Tibial nerve (tissue), 4 donors: Measurements from ENCODE around the gene CPNE7. TPM values are rescaled to one million over a fixed set of nuclear protein-coding genes. Genes with fewer than 3 reads are reported as not detected.

Source experiments
- DNase-seq, 2 donors: peaks; one replicate each; pipeline ENCODE4 v3.0.0-alpha.2; 2019; ENCODE audit warnings: low spot score in 2 of 2
- H3K27ac ChIP-seq, 4 donors: fragments of 200-600 bp; sonication (generic) in 3 of 4; one replicate each; pipeline ENCODE4 v1.5.1; 2017 to 2019; ENCODE audit warnings: mild to moderate bottlenecking in 1 of 4
- H3K27me3 ChIP-seq, 2 donors: fragments of 200-600 bp; sonication (generic) in 1 of 2; one replicate each; pipeline versions ENCODE4 v1.5.1 to v1.6.0; 2017 to 2019
- H3K36me3 ChIP-seq, 3 donors: fragments of 200-600 bp; sonication (generic); one replicate each; pipeline ENCODE4 v1.5.1; 2018 to 2019
- H3K4me1 ChIP-seq, 4 donors: fragments of 200-600 bp; sonication (generic) in 3 of 4; one replicate each; pipeline ENCODE4 v1.5.1; 2017 to 2019
- H3K4me3 ChIP-seq, 4 donors: fragments of 200-600 bp; sonication (generic) in 3 of 4; one replicate each; pipeline ENCODE4 v1.5.1; 2017 to 2019; ENCODE audit warnings: mild to moderate bottlenecking in 1 of 4, moderate library complexity in 1 of 4
- H3K9me3 ChIP-seq, 4 donors: fragments of 200-600 bp; sonication (generic) in 3 of 4; one replicate each; pipeline ENCODE4 v1.5.1; 2017 to 2019
- EP300 ChIP-seq, 2 donors: sonication (generic); formaldehyde crosslinking; IDR thresholded peaks; one replicate each; pipeline ENCODE4 v1.6.1; 2017; ENCODE audit warnings: antibody characterized with exemption in 2 of 2, mild to moderate bottlenecking in 1 of 2
- POLR2A ChIP-seq, 2 donors: fragments of 450-650 bp; IDR thresholded peaks; one replicate each; pipeline ENCODE4 v1.6.1; 2017; ENCODE audit warnings: antibody characterized with exemption in 2 of 2, mild to moderate bottlenecking in 2 of 2, moderate library complexity in 2 of 2
- WGBS, 2 donors: methylation state at CpG; one replicate each; pipeline ENCODE4 v1.1.5; 2018; 5-methylcytosine and 5-hydroxymethylcytosine counted together
- total RNA-seq, 4 donors: library from RNA; depleted of rRNA; stranded (reverse); fragments of >200 nt; gene quantifications; one replicate each; pipeline ENCODE4 v1.1.0, GENCODE V29; 2016
- TF ChIP-seq, protein P1 (sequence below), 5 experiments: fragments of 200-600 bp in 3 of 5; fragments of 450-650 bp in 2 of 5; sonication (generic) in 3 of 5; IDR thresholded peaks; one replicate each; pipeline ENCODE4 v1.5.1; 2016 to 2019; ENCODE audit warnings: antibody characterized with exemption in 5 of 5, mild to moderate bottlenecking in 3 of 5, moderate library complexity in 2 of 5

The CPNE7 gene
- total RNA-seq, 4 donors from 2014 or later = 0.90 to 10.0 (median 4.2) TPM; not detected in 1

DNA sequence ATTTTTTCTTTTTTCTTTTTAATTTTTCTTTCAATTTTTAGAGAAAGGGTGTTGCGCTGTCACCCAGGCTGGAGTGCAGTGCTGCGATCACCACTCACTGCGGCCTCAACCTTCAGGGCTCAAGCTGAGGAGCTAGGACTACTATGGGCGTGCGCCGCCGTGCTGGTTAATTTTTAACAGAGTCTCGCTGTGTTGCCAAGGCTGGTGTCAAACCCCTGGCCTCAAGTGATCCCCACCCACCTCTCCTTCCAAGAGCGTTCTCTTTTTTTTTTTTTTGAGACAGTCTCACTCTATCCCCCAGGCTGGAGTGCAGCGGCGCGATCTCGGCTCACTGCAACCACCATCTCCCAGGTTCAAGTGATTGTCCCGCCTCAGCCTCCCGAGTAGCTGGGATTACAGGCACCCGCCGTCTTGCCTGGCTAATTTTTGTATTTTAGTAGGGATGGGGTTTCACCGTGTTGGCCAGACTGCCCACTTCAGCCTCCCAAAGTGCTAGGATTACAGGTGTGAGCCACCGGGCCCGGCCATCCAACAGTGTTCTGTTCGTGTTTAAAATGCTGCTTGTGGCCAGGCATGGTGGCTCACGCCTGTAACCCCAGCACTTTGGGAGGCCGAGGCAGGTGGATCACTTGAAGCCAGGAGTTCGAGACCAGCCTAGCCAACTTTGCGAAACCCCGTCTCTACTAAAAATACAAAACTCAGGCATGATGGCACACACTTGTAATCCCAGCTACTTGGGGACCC is 29.6 kb upstream of the CPNE7 start:
- H3K27me3 ChIP-seq = no peaks in the 10 kb centered on the region
- H3K4me1 ChIP-seq = no peaks in the 10 kb centered on the region
- H3K4me3 ChIP-seq = no peak overlapping the region
- DNase-seq = no peak
- peaks cover 4 to 97% (median 7%) of the 10 kb centered on the region in 3 donors for H3K36me3 ChIP-seq
- H3K9me3 ChIP-seq = no peaks in the 10 kb centered on the region
- no peak overlapping the region for H3K27ac ChIP-seq
- TF ChIP-seq EP300 (IDR thresholded peaks at IDR 0.05) = no peak
- no peak for TF ChIP-seq POLR2A (IDR thresholded peaks at IDR 0.05)
- TF ChIP-seq, protein P1, sequence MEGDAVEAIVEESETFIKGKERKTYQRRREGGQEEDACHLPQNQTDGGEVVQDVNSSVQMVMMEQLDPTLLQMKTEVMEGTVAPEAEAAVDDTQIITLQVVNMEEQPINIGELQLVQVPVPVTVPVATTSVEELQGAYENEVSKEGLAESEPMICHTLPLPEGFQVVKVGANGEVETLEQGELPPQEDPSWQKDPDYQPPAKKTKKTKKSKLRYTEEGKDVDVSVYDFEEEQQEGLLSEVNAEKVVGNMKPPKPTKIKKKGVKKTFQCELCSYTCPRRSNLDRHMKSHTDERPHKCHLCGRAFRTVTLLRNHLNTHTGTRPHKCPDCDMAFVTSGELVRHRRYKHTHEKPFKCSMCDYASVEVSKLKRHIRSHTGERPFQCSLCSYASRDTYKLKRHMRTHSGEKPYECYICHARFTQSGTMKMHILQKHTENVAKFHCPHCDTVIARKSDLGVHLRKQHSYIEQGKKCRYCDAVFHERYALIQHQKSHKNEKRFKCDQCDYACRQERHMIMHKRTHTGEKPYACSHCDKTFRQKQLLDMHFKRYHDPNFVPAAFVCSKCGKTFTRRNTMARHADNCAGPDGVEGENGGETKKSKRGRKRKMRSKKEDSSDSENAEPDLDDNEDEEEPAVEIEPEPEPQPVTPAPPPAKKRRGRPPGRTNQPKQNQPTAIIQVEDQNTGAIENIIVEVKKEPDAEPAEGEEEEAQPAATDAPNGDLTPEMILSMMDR (IDR thresholded peaks at IDR 0.05) = no peak
- WGBS, 2 donors = 89 to 94% methylated on average over 26 of the region's 26 CpGs

DNA sequence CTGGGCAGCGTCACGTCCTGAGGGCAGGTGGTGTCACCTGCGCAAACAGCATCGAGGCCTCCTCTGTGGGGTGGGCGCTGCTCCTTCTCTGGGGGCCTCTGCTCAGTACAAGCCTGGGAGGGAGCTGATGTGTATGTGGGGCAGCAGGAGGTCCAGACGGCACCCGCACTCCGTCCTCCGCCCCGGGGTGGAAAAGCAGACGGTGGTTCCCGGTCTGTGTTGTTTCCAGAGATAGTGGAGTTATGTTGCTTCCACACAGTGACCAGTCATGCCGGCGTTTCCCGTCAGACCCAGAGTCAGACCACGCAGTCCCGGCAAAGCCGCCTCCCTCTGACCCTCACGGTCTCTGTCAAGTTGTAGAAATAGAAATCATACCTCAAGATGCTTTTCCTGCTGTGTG is 28.8 kb upstream of the CPNE7 start:
- no peak for DNase-seq

DNA sequence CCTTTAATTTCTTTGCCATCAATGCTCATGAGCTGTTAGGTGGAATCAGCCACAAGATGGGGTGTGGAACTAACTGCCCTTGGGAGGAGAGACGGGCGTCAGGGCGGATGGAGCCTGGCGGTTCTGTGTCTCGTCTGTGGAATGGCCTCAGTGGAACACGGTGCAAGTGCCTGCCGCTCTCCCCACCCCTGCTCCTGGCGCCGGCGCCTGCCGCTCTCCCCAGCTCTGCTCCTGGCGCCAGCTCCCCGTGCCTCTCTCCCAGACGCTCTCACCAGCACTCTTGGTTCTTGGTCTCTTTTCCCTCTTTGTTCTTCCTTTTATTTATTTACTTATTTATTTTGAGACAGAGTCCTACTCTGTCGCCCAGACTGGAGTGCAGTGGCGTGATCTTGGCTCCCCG is 28.3 kb upstream of the CPNE7 start:
- WGBS, 2 donors = 93 to 96% methylated on average over 17 of the region's 17 CpGs
- no peak for DNase-seq
- H3K9me3 ChIP-seq = no peaks in the 10 kb centered on the region
- no peaks in the 10 kb centered on the region for H3K27me3 ChIP-seq
- no peak overlapping the region for H3K4me3 ChIP-seq
- H3K27ac ChIP-seq = no peak overlapping the region
- TF ChIP-seq EP300 (IDR thresholded peaks at IDR 0.05) (no peak), POLR2A (IDR thresholded peaks at IDR 0.05) (no peak)
- TF ChIP-seq, protein P1 (IDR thresholded peaks at IDR 0.05) = no peak
- peaks cover 0 to 97% (median 7%) of the 10 kb centered on the region in 3 donors for H3K36me3 ChIP-seq
- no peaks in the 10 kb centered on the region for H3K4me1 ChIP-seq

More for the DNA sequence above, 28.8 kb upstream of the CPNE7 start:
- no peak overlapping the region for H3K27ac ChIP-seq
- H3K9me3 ChIP-seq = no peaks in the 10 kb centered on the region
- H3K27me3 ChIP-seq = no peaks in the 10 kb centered on the region
- WGBS, 2 donors = 87 to 92% methylated on average over 11 to 18 of the region's 19 CpGs
- H3K36me3 ChIP-seq = peaks cover 0 to 97% (median 7%) of the 10 kb centered on the region in 3 donors
- no peaks in the 10 kb centered on the region for H3K4me1 ChIP-seq
- TF ChIP-seq POLR2A (IDR thresholded peaks at IDR 0.05) (no peak), EP300 (IDR thresholded peaks at IDR 0.05) (no peak)
- TF ChIP-seq, protein P1 (IDR thresholded peaks at IDR 0.05) = no peak
- no peak overlapping the region for H3K4me3 ChIP-seq

DNA sequence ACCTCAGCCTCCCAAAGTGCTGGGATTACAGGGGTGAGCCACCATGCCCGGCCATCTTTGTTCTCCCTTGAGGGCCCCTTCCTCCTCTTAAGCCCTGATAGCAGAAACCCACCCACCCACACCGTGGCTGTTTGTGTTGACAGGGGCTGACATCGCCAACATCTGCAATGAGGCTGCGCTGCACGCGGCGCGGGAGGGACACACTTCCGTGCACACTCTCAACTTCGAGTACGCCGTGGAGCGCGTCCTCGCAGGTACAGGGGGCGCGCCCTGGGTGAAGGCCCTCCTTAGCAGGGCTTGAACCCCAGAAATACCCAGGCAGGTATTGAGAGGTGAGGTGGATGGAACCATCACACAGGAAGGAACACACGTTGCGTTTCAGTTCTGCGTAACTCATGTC is 27.7 kb upstream of the CPNE7 start:
- Histone ChIP-seq H3K4me3 (no peak overlapping the region), H3K36me3 (peaks cover 0 to 98% (median 7%) of the 10 kb centered on the region in 3 donors), H3K9me3 (no peaks in the 10 kb centered on the region), H3K4me1 (no peaks in the 10 kb centered on the region), H3K27me3 (no peaks in the 10 kb centered on the region), H3K27ac (no peak overlapping the region)
- TF ChIP-seq, protein P1 (IDR thresholded peaks at IDR 0.05) = no peak
- TF ChIP-seq POLR2A (IDR thresholded peaks at IDR 0.05) (no peak), EP300 (IDR thresholded peaks at IDR 0.05) (no peak)
- no peak for DNase-seq
- WGBS, 2 donors = 96 to 97% methylated on average over 20 of the region's 20 CpGs

DNA sequence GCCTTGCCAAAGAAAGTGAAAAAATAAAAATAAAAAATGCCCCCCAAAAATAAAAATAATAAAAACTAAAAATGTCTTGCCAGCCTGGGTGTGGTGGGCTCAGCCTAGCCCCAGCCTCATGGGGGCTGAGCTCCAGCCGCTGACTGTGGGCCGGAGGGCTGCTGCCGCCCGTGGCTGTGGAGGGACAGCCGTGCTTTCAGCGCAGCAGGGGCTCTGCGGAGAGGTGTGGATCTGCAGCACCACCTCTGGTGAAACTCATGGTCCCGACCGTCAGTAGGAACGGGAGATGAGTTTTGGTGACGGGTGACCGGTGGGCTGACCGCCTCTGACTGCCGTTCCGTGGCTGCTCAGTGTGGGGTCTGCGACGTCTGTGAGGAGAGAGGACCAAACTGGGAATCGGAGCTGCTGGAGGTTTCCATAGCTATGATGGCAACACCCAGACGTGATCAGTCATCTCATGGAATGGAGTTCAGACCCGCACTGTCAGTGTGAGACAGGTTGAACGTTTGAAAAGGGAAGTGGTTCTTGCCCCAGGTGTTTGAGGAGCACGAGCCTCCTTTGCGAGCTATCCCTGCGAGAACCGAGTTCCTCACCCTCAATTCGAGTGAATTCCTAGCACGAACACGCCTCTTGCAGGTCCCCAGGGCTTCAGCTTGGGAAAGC is 27.1 kb upstream of the CPNE7 start:
- Histone ChIP-seq H3K9me3 (no peaks in the 10 kb centered on the region), H3K4me1 (no peaks in the 10 kb centered on the region), H3K27ac (no peak overlapping the region), H3K4me3 (no peak overlapping the region), H3K36me3 (peaks cover 0 to 100% (median 7%) of the 10 kb centered on the region in 3 donors), H3K27me3 (no peaks in the 10 kb centered on the region)
- TF ChIP-seq, protein P1 (IDR thresholded peaks at IDR 0.05) = no peak
- TF ChIP-seq POLR2A (IDR thresholded peaks at IDR 0.05) (no peak), EP300 (IDR thresholded peaks at IDR 0.05) (no peak)
- WGBS, 2 donors = 83 to 86% methylated on average over 28 of the region's 28 CpGs
- DNase-seq = no peak
